Measurements from ENCODE around the gene GNL3. TPM values are rescaled to one million over a fixed set of nuclear protein-coding genes. Genes with fewer than 3 reads are reported as not detected.
"Not testable (repeated sequence)": the region's sequence is repeated elsewhere in the genome, so short reads cannot be mapped to it uniquely, and the experiment has no call there.

The GNL3 gene
- total RNA-seq, result 241 and 245 TPM in 2 replicates

DNA sequence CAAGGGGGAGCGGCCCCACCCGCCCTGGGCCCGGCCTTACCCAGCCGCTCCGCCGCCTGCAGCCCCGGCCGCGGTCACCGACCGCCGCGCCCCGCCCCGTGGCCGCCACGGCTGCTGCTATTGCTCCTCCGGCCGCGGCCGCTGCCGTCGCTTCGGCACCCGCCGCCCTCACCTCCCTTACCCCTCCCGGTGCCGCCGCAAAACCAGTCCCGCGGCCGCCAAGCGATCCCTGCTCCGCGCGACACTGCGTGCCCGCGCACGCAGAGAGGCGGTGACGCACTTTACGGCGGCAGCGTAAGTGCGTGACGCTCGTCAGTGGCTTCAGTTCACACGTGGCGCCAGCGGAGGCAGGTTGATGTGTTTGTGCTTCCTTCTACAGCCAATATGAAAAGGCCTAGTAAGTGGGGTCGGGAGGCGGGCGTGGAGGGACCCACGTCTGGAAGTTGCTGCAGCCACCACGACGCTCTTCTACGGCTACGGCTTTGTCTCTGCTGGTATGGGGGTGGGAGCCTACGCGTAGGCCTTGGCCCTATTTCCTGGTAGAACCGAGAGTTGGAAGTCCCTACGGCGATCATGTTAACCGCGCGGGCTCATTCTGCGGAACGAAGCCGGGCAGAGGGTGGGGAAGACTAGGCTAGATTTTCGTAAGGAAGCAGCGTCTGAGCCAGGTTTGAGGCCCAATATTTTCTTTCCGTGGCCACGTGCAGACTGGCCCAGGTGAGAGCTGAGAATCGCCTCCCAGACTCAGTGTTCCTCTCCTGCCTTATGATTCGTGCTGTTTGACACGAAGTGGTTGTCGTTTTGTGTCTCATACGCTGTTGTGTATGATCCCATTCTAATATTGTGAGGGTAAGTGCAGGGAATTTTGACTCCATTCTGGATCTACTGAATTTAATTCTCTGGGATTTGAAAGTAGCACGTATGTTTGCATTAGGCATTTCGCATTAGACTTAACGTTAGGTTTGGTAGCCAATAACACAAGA lies at the start of gene GNL3, which contains the start of gene PBRM1:
GNL3 (plus strand) TSS at position 324 of the 983 bp plus-strand sequence; CDS start at position 385, 61 bp downstream.
PBRM1 (minus strand) TSS at position 205 of the 983 bp plus-strand sequence.
- peak; percentile 93 for DNase-seq (ENCODE audit: low spot score)
- H3K4me1 Mint-ChIP-seq (ENCODE audit: low read depth), result peaks cover 75% of the 10 kb centered on the region
- no peaks in the 10 kb centered on the region for H3K27me3 Mint-ChIP-seq (ENCODE audit: insufficient read depth)
- peak within 1 kb of the TSS; percentile 99 for H3K27ac Mint-ChIP-seq
- peak within 1 kb of the TSS; percentile 98 for H3K4me3 Mint-ChIP-seq
- H3K9me3 Mint-ChIP-seq, result no peaks in the 10 kb centered on the region
- intact Hi-C loops (cut with micrococcal nuclease), result loop anchor here (1.0 to 10.0 kb wide), 9 partner anchors 9 to 701 kb away; partner anchors contain the start of genes ACY1, DUSP7, SPCS1 and UQCC5
- peaks cover 65% of the 10 kb centered on the region for H3K36me3 Mint-ChIP-seq (ENCODE audit: low read depth)

GRCh38 chr3:52636673-52637072 lies 49.2 kb upstream of the GNL3 start:
- Mint-ChIP-seq H3K27ac (no peak overlapping the region), H3K9me3 (no peaks in the 10 kb centered on the region), H3K4me3 (no peak overlapping the region), H3K4me1 (ENCODE audit: low read depth) (no peaks in the 10 kb centered on the region), H3K36me3 (ENCODE audit: low read depth) (peaks cover 20% of the 10 kb centered on the region), H3K27me3 (ENCODE audit: insufficient read depth) (no peaks in the 10 kb centered on the region)
- no peak for DNase-seq (ENCODE audit: low spot score)
- intact Hi-C loops (cut with micrococcal nuclease), result no loop called here

- Mint-ChIP-seq H3K9me3 (no peaks in the 10 kb centered on the region), H3K27me3 (ENCODE audit: insufficient read depth) (no peaks in the 10 kb centered on the region), H3K36me3 (ENCODE audit: low read depth) (peaks cover 43% of the 10 kb centered on the region), H3K27ac (no peak overlapping the region), H3K4me3 (no peak overlapping the region), H3K4me1 (ENCODE audit: low read depth) (peaks cover 3% of the 10 kb centered on the region)
- no peak for DNase-seq (ENCODE audit: low spot score)
- intact Hi-C loops (cut with micrococcal nuclease), result no loop called here
These were observed 40.3 kb upstream of the GNL3 start for GRCh38 chr3:52645549-52645948.

- no peak for DNase-seq (ENCODE audit: low spot score)
- Mint-ChIP-seq H3K27me3 (ENCODE audit: insufficient read depth) (no peaks in the 10 kb centered on the region), H3K27ac (no peak overlapping the region), H3K36me3 (ENCODE audit: low read depth) (peaks cover 49% of the 10 kb centered on the region), H3K4me3 (no peak overlapping the region), H3K4me1 (ENCODE audit: low read depth) (peaks cover 13% of the 10 kb centered on the region), H3K9me3 (no peaks in the 10 kb centered on the region)
- intact Hi-C loops (cut with micrococcal nuclease), result no loop called here
These were observed 36.2 kb upstream of the GNL3 start for GRCh38 chr3:52649461-52650210.

DNA sequence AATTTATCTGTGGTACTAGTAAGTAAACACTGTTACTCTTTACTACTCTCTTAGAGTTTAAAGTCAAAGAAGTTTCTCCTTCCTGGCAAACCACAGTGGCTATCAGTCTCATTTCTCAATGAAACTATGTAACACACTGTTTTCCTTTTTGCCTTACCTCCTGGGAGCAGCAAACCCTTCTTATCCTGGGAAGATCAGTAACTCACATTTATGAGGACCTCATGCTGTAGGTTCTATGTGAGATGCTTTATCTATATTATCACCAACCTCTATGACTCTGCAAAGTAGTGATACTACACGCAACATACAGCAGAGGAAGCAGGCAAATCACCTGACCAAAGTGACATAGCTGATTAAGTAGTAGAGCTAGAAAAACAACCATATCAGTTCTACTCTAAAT lies 35.4 kb upstream of the GNL3 start:
- Mint-ChIP-seq H3K4me1 (ENCODE audit: low read depth) (peaks cover 13% of the 10 kb centered on the region), H3K27ac (no peak overlapping the region), H3K36me3 (ENCODE audit: low read depth) (peaks cover 47% of the 10 kb centered on the region), H3K4me3 (no peak overlapping the region), H3K9me3 (no peaks in the 10 kb centered on the region), H3K27me3 (ENCODE audit: insufficient read depth) (no peaks in the 10 kb centered on the region)
- intact Hi-C loops (cut with micrococcal nuclease), result no loop called here
- no peak for DNase-seq (ENCODE audit: low spot score)

- intact Hi-C loops (cut with micrococcal nuclease), result no loop called here
- no peak for DNase-seq (ENCODE audit: low spot score)
- Mint-ChIP-seq H3K4me3 (no peak overlapping the region), H3K36me3 (ENCODE audit: low read depth) (peaks cover 49% of the 10 kb centered on the region), H3K9me3 (no peaks in the 10 kb centered on the region), H3K27ac (no peak overlapping the region), H3K4me1 (ENCODE audit: low read depth) (peaks cover 13% of the 10 kb centered on the region), H3K27me3 (ENCODE audit: insufficient read depth) (no peaks in the 10 kb centered on the region)
These were observed 34.2 kb upstream of the GNL3 start for GRCh38 chr3:52651592-52651991.

DNA sequence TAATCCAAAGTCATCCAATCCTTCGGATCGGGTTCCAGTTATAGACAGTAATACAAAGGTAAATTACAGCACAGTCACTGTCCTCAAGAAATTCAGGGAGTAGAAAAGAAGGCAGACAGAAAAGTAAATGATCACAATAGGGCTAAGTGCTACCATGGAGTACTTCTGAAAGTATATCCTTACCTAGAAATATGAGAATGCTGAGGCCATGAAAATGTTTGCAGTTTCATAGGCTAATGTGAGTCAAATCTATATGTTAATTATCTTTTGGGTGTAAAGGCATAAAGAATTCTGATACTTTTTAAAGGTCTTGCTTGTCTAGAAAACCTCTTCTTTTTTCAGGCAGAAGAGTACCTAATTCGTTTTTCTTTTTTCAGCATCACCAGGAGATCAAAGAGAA lies 29.9 kb upstream of the GNL3 start:
- intact Hi-C loops (cut with micrococcal nuclease), result no loop called here
- peaks cover 29% of the 10 kb centered on the region for H3K36me3 Mint-ChIP-seq (ENCODE audit: low read depth)
- no peaks in the 10 kb centered on the region for H3K9me3 Mint-ChIP-seq
- peak overlapping the region; percentile 30 for H3K27ac Mint-ChIP-seq
- H3K27me3 Mint-ChIP-seq (ENCODE audit: insufficient read depth), result no peaks in the 10 kb centered on the region
- peaks cover 6% of the 10 kb centered on the region for H3K4me1 Mint-ChIP-seq (ENCODE audit: low read depth)
- DNase-seq (ENCODE audit: low spot score), result no peak
- H3K4me3 Mint-ChIP-seq, result no peak overlapping the region

DNA sequence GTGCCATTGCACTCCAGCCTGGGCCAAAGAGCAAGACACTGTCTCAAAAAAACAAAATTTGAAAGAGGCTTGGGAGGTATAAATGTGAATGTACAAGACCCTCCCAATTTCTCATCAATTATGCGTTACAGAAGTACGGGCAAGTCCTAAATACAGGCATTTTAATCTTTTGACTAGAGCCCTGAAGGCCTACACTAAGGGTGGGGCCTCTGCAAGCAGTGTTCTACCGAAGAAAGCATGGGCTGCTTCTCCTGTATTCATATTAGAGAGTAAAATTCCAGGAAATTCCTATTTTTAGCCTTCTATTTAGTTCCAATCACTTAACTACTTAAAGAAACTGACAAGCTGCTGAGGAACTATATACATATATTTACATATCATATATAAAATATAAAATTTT lies 25.8 kb upstream of the GNL3 start:
- H3K27me3 Mint-ChIP-seq (ENCODE audit: insufficient read depth), result no peaks in the 10 kb centered on the region
- intact Hi-C loops (cut with micrococcal nuclease), result no loop called here
- no peak for DNase-seq (ENCODE audit: low spot score)
- H3K36me3 Mint-ChIP-seq (ENCODE audit: low read depth), result peaks cover 34% of the 10 kb centered on the region
- no peak overlapping the region for H3K27ac Mint-ChIP-seq
- H3K4me1 Mint-ChIP-seq (ENCODE audit: low read depth), result no peaks in the 10 kb centered on the region
- no peak overlapping the region for H3K4me3 Mint-ChIP-seq
- H3K9me3 Mint-ChIP-seq, result no peaks in the 10 kb centered on the region

GRCh38 chr3:52663098-52663497 lies 22.7 kb upstream of the GNL3 start:
- Mint-ChIP-seq H3K4me1 (ENCODE audit: low read depth) (no peaks in the 10 kb centered on the region), H3K9me3 (no peaks in the 10 kb centered on the region), H3K27ac (no peak overlapping the region), H3K36me3 (ENCODE audit: low read depth) (peaks cover 25% of the 10 kb centered on the region), H3K4me3 (no peak overlapping the region), H3K27me3 (ENCODE audit: insufficient read depth) (no peaks in the 10 kb centered on the region)
- no peak for DNase-seq (ENCODE audit: low spot score)
- intact Hi-C loops (cut with micrococcal nuclease), result no loop called here

- peak overlapping the region; percentile 64 for H3K4me3 Mint-ChIP-seq
- H3K4me1 Mint-ChIP-seq (ENCODE audit: low read depth), result peaks cover 33% of the 10 kb centered on the region
- H3K27me3 Mint-ChIP-seq (ENCODE audit: insufficient read depth), result no peaks in the 10 kb centered on the region
- peaks cover 36% of the 10 kb centered on the region for H3K36me3 Mint-ChIP-seq (ENCODE audit: low read depth)
- peak overlapping the region; percentile 98 for H3K27ac Mint-ChIP-seq
- peak; percentile 39 for DNase-seq (ENCODE audit: low spot score)
- no peaks in the 10 kb centered on the region for H3K9me3 Mint-ChIP-seq
- intact Hi-C loops (cut with micrococcal nuclease), result loop anchor here (1.0 kb wide), 2 partner anchors 14 to 135 kb away; partner anchors contain the start of genes PBRM1 and UQCC5
These were observed 15.0 kb upstream of the GNL3 start for GRCh38 chr3:52670621-52671521.

GRCh38 chr3:52671676-52672075 lies 14.2 kb upstream of the GNL3 start:
- Mint-ChIP-seq H3K4me1 (ENCODE audit: low read depth) (peaks cover 33% of the 10 kb centered on the region), H3K4me3 (peak overlapping the region; percentile 9)

GRCh38 chr3:52676201-52676600 lies 9.6 kb upstream of the GNL3 start:
- intact Hi-C loops (cut with micrococcal nuclease); H3K4me3 Mint-ChIP-seq; H3K27me3 Mint-ChIP-seq (ENCODE audit: insufficient read depth); DNase-seq (ENCODE audit: low spot score); H3K9me3 Mint-ChIP-seq; H3K27ac Mint-ChIP-seq: not testable (repeated sequence)
- Mint-ChIP-seq H3K4me1 (ENCODE audit: low read depth) (peaks cover 37% of the 10 kb centered on the region), H3K36me3 (ENCODE audit: low read depth) (peaks cover 50% of the 10 kb centered on the region)

More at GRCh38 chr3:52671676-52672075, 14.2 kb upstream of the GNL3 start:
- Mint-ChIP-seq H3K27ac (peak overlapping the region; percentile 98), H3K36me3 (ENCODE audit: low read depth) (peaks cover 41% of the 10 kb centered on the region), H3K9me3 (no peaks in the 10 kb centered on the region), H3K27me3 (ENCODE audit: insufficient read depth) (no peaks in the 10 kb centered on the region)
- DNase-seq (ENCODE audit: low spot score), result no peak
- intact Hi-C loops (cut with micrococcal nuclease), result loop anchor here (1.0 kb wide), 1 partner anchor 14 kb away; the partner anchor contains the start of gene PBRM1
